ENCODE data around the gene FN1.

DNA sequence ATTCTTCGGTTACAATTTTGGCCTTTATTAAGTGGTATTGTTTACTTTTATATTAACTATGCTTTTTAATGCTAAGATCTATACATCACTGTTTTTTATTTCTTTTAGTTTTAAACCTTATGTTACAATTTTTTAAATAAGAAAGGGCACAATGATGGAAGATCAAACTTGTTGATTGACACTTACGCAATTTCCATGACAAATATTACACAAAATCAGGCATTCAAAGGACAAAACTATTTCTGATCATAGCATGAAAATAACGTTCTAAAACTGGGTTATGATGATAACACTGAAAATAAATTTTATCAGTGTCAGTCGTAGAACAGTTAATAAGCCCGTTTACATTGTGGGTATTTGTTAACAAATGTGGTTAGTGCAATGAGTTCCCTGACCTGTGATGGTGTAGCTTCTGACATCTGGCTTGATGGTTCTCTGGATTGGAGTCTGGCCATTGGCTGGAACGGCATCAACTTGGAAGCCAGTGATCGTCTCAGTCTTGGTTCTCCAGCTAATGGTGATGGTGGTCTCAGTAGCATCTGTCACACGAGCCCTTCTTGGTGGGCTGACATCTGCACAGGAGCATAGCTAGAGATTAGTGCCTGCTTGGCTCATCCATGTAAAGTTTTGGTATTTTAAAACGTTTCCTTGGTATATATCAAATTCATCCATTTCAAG, 59.6 kb downstream of the FN1 start:
- TF ChIP-seq CTCF (IDR thresholded peaks at IDR 0.05 in 2 of 3, conservative IDR thresholded peaks at IDR 0.05 in 1 of 3; ENCODE audit: borderline replicate concordance in 1 of 3, insufficient read depth in 1 of 3, low read depth in 2 of 3, low read length in 2 of 3) (no peak), YY1 (IDR thresholded peaks at IDR 0.05; ENCODE audit: extremely low read depth, insufficient replicate concordance, low read depth, low read length) (no peak), POLR2AphosphoS5 (IDR thresholded peaks at IDR 0.05; ENCODE audit: low read depth, low read length) (no peak), ZBTB33 (IDR thresholded peaks at IDR 0.05; ENCODE audit: extremely low read depth, insufficient replicate concordance, low read length) (no peak), POLR2A (IDR thresholded peaks at IDR 0.05; ENCODE audit: borderline replicate concordance, extremely low read depth, insufficient read depth, insufficient read length) (no peak), ELF1 (IDR thresholded peaks at IDR 0.05; ENCODE audit: borderline replicate concordance, low read depth) (no peak), ZFX (IDR thresholded peaks at IDR 0.05) (no peak)
- TF ChIP-seq, protein P1, sequence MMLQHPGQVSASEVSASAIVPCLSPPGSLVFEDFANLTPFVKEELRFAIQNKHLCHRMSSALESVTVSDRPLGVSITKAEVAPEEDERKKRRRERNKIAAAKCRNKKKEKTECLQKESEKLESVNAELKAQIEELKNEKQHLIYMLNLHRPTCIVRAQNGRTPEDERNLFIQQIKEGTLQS (IDR thresholded peaks at IDR 0.05) = no peak
